Lung (tissue), 12 donors: ENCODE data around the gene DNAH17. TPM values are rescaled to one million over a fixed set of nuclear protein-coding genes. Genes with fewer than 3 reads are reported as not detected.

Experiments
- ATAC-seq: fragments of 200-7000 bp; cut with Tn5 transposase; one replicate; pipeline ENCODE4 v1.9.1; 2020; ENCODE audit warnings: moderate number of reproducible peaks; ENCODE audit not compliant: insufficient read depth, low FRiP score
- DNase-seq, 3 donors: peaks; one replicate each; pipeline ENCODE4 v3.0.0-alpha.2; 2013 to 2017
- H3K27ac ChIP-seq, 2 donors: one replicate each; pipeline ENCODE4 v1.5.1; 2013; ENCODE audit warnings: mild to moderate bottlenecking in 2 of 2, moderate library complexity in 2 of 2, control low read depth in 1 of 2, inconsistent platforms in 1 of 2, low read depth in 1 of 2, low read length in 1 of 2
- H3K27me3 ChIP-seq, 3 donors: one replicate each; pipeline ENCODE4 v1.5.1; 2013; ENCODE audit warnings: low read length in 2 of 3; ENCODE audit not compliant: control insufficient read depth in 3 of 3, insufficient read depth in 3 of 3
- H3K36me3 ChIP-seq, 4 donors: one replicate each; pipeline ENCODE4 v1.5.1; 2013; ENCODE audit warnings: low read length in 4 of 4, mild to moderate bottlenecking in 1 of 4, moderate library complexity in 1 of 4; ENCODE audit not compliant: control insufficient read depth in 4 of 4, insufficient read depth in 4 of 4
- H3K4me1 ChIP-seq, 5 donors: one replicate each; pipeline ENCODE4 v1.5.1; 2013; ENCODE audit warnings: low read length in 5 of 5, mild to moderate bottlenecking in 2 of 5, moderate library complexity in 1 of 5; ENCODE audit not compliant: control insufficient read depth in 5 of 5, insufficient read depth in 5 of 5
- H3K4me3 ChIP-seq: one replicate; pipeline ENCODE4 v1.5.1; 2013; ENCODE audit warnings: mild to moderate bottlenecking, control low read depth, moderate library complexity
- H3K9ac ChIP-seq, 2 donors: one replicate each; pipeline ENCODE4 v1.5.1; 2013; ENCODE audit warnings: low read length in 2 of 2, control low read depth in 1 of 2; ENCODE audit not compliant: insufficient read depth in 1 of 2
- H3K9me3 ChIP-seq, 4 donors: one replicate each; pipeline ENCODE4 v1.5.1; 2013; ENCODE audit warnings: low read length in 3 of 4, mild to moderate bottlenecking in 1 of 4, moderate library complexity in 1 of 4; ENCODE audit not compliant: control insufficient read depth in 4 of 4, insufficient read depth in 3 of 4
- CTCF ChIP-seq: IDR thresholded peaks from 2 replicates; pipeline ENCODE4 v1.5.1; 2012; ENCODE audit warnings: mild to moderate bottlenecking; ENCODE audit errors: control extremely low read depth, extremely low read depth
- WGBS, 2 donors: extraction: QIAGEN DNeasy Blood & Tissue Kit; methylation state at CpG; one replicate each; pipeline ENCODE4 v1.1.7; 2013; 5-methylcytosine and 5-hydroxymethylcytosine counted together
- polyA plus RNA-seq, 2 donors: library from polyadenylated mRNA; stranded (reverse); fragments of 200-250 nt; gene quantifications; one replicate each; pipeline ENCODE4 v1.2.1, GENCODE V29; 2013
- total RNA-seq, 2 donors: library from RNA; depleted of rRNA in 1 of 2; stranded (reverse); fragments of >200 nt in 1 of 2; gene quantifications; one replicate each; pipeline ENCODE4 v1.2.1, GENCODE V29; 2014 to 2021
- donor health status: control.
- donor health status: control.
- donor health status: Bipolar disorder and iron deficiency.
- donor health status: healthy.
- donor health status: DM: yes; HTN: yes; CAD: no.

The DNAH17 gene
- total and polyA plus RNA-seq, 4 donors: 0.44 to 1.6 (median 1.2) TPM

- ATAC-seq (no peak), DNase-seq (no peak)
- Histone ChIP-seq H3K4me3 (no peak overlapping the region), H3K27ac (no peak overlapping the region), H3K4me1 (peaks cover 0 to 20% (median 4%) of the 10 kb centered on the region in 5 donors), H3K9ac (no peak overlapping the region), H3K27me3 (no peaks in the 10 kb centered on the region), H3K9me3 (no peaks in the 10 kb centered on the region), H3K36me3 (peaks cover 0 to 58% (median 13%) of the 10 kb centered on the region in 4 donors)
- no peak for TF ChIP-seq CTCF
- WGBS, 2 donors: 73 to 84% methylated on average over 7 to 8 of the region's 8 CpGs
Observed at GRCh38 chr17:78422267-78422605, 155.0 kb downstream of the DNAH17 start.

GRCh38 chr17:78421534-78422266, 155.5 kb downstream of the DNAH17 start:
- Histone ChIP-seq H3K4me3 (no peak overlapping the region), H3K27me3 (no peaks in the 10 kb centered on the region), H3K9me3 (no peaks in the 10 kb centered on the region), H3K9ac (no peak overlapping the region), H3K27ac (peak overlapping the region in 1 of 2 donors; percentile 59), H3K4me1 (peaks cover 0 to 25% (median 8%) of the 10 kb centered on the region in 5 donors), H3K36me3 (peaks cover 0 to 52% (median 11%) of the 10 kb centered on the region in 4 donors)
- ATAC-seq (peak; percentile 75), DNase-seq (peak; percentile 72 to 78 (median 74))
- 62 to 70% methylated on average over 24 of the region's 24 CpGs for WGBS, 2 donors
- peak; percentile 95 for TF ChIP-seq CTCF

GRCh38 chr17:78421084-78421533, 156.1 kb downstream of the DNAH17 start:
- Histone ChIP-seq H3K27me3 (no peaks in the 10 kb centered on the region), H3K4me3 (no peak overlapping the region), H3K9ac (no peak overlapping the region), H3K27ac (peak overlapping the region in 1 of 2 donors; percentile 59), H3K4me1 (peaks cover 0 to 31% (median 14%) of the 10 kb centered on the region in 5 donors), H3K36me3 (peaks cover 0 to 46% (median 10%) of the 10 kb centered on the region in 4 donors), H3K9me3 (no peaks in the 10 kb centered on the region)
- ATAC-seq (no peak), DNase-seq (no peak)
- no peak for TF ChIP-seq CTCF
- 91 to 92% methylated on average over 6 of the region's 6 CpGs for WGBS, 2 donors
